ENCODE data around the gene PLSCR4.

The PLSCR4 gene

GRCh38 chr3:146159616-146160320 lies 91.1 kb downstream of the PLSCR4 start:
- no peak for DNase-seq

GRCh38 chr3:146159037-146159436 lies 91.9 kb downstream of the PLSCR4 start:
- DNase-seq, result no peak

- no peak for DNase-seq
Measured at GRCh38 chr3:146157325-146158060, 93.4 kb downstream of the PLSCR4 start.

- no peak for DNase-seq
Measured at GRCh38 chr3:146156666-146157314, 94.1 kb downstream of the PLSCR4 start.

- no peak for DNase-seq
Measured at GRCh38 chr3:146156095-146156494, 94.8 kb downstream of the PLSCR4 start.

GRCh38 chr3:146154995-146155394 lies 95.9 kb downstream of the PLSCR4 start:
- no peak for DNase-seq

GRCh38 chr3:146154316-146154715 lies 96.6 kb downstream of the PLSCR4 start:
- DNase-seq, result no peak

GRCh38 chr3:146153429-146153828 lies 97.5 kb downstream of the PLSCR4 start:
- DNase-seq, result no peak

- DNase-seq, result no peak
Measured at GRCh38 chr3:146152834-146153233, 98.1 kb downstream of the PLSCR4 start.

GRCh38 chr3:146148468-146148931 lies 102.4 kb downstream of the PLSCR4 start:
- no peak for DNase-seq

GRCh38 chr3:146145642-146146041 lies 105.3 kb downstream of the PLSCR4 start:
- no peak for DNase-seq

- no peak for DNase-seq
Measured at GRCh38 chr3:146142757-146143156, 108.1 kb downstream of the PLSCR4 start.
